HG02870 (cell line): ENCODE measurements around the gene ARL3.
"Not testable (repeated sequence)": the region's sequence is repeated elsewhere in the genome, so short reads cannot be mapped to it uniquely, and the experiment has no call there.

Source experiments
- ATAC-seq: cut with Tn5 transposase; IDR thresholded peaks from one replicate; pipeline ENCODE4 v1.9.1; 2021; ENCODE audit warnings: mild to moderate bottlenecking, moderate library complexity; ENCODE audit not compliant: unreplicated experiment

The ARL3 gene

GRCh38 chr10:102713814-102714620 is at the start of gene ARL3:
Gene ARL3, minus strand, starts transcription at chr10:102714397. Its CDS starts 122 bp downstream, at chr10:102714275.
- peak; percentile 79 for ATAC-seq

GRCh38 chr10:102763037-102763607 is 48.9 kb upstream of the ARL3 start:
- ATAC-seq = no peak

- no peak for ATAC-seq
Observed at GRCh38 chr10:102762401-102763015, 48.3 kb upstream of the ARL3 start.

- ATAC-seq = no peak
Observed at GRCh38 chr10:102761981-102762380, 47.8 kb upstream of the ARL3 start.

GRCh38 chr10:102759497-102760210 is 45.5 kb upstream of the ARL3 start:
- ATAC-seq = no peak

- ATAC-seq = not testable (repeated sequence)
Observed at GRCh38 chr10:102758933-102759262, 44.7 kb upstream of the ARL3 start.

GRCh38 chr10:102758240-102758932 is 44.2 kb upstream of the ARL3 start:
- no peak for ATAC-seq

- ATAC-seq = no peak
Observed at GRCh38 chr10:102757323-102757722, 43.1 kb upstream of the ARL3 start.

GRCh38 chr10:102753718-102754117 is 39.5 kb upstream of the ARL3 start:
- no peak for ATAC-seq

GRCh38 chr10:102752934-102753664 is 38.9 kb upstream of the ARL3 start:
- no peak for ATAC-seq

- no peak for ATAC-seq
Observed at GRCh38 chr10:102752266-102752930, 38.2 kb upstream of the ARL3 start.

- ATAC-seq = no peak
Observed at GRCh38 chr10:102745157-102745556, 31.0 kb upstream of the ARL3 start.

GRCh38 chr10:102744374-102745051 is 30.3 kb upstream of the ARL3 start:
- ATAC-seq = no peak

- ATAC-seq = peak; percentile 96
Observed at GRCh38 chr10:102743588-102744373, 29.6 kb upstream of the ARL3 start, which contains the start of gene WBP1L. Gene WBP1L, plus strand, starts transcription at chr10:102743948. Its CDS starts 106 bp downstream, at chr10:102744054.

- ATAC-seq = no peak
Observed at GRCh38 chr10:102743078-102743587, 28.9 kb upstream of the ARL3 start.

GRCh38 chr10:102742313-102742712 is 28.1 kb upstream of the ARL3 start:
- ATAC-seq = not testable (repeated sequence)

- ATAC-seq = no peak
Observed at GRCh38 chr10:102741726-102742237, 27.6 kb upstream of the ARL3 start.

- ATAC-seq = no peak
Observed at GRCh38 chr10:102740229-102740628, 26.0 kb upstream of the ARL3 start.
